CD4-positive, alpha-beta memory T cell (primary cell): ENCODE measurements around the gene RINL. TPM values are rescaled to one million over a fixed set of nuclear protein-coding genes. Genes with fewer than 3 reads are reported as not detected.
A peak's percentile ranks its signal among the peaks of the same experiment; 100 is the strongest.
"Not testable (repeated sequence)": the region's sequence is repeated elsewhere in the genome, so short reads cannot be mapped to it uniquely, and the experiment has no call there.

ENCODE experiments used
- CTCF ChIA-PET: fragments of 350-600 bp; sonication (Branson Sonifier 250); formaldehyde crosslinking; loops from one replicate; lab custom pipeline; 2021; ENCODE audit warnings: inconsistent platforms; ENCODE audit not compliant: partially characterized antibody; lab: Charles Lee
- POLR2A ChIA-PET: fragments of 350-600 bp; sonication (Branson Sonifier 250); formaldehyde crosslinking; loops from one replicate; lab custom pipeline; 2021; ENCODE audit not compliant: partially characterized antibody; lab: Charles Lee
- DNase-seq, 5 donors: peaks; one replicate each; pipeline versions ENCODE4 v3.0.0 to v3.0.0-alpha.2; 2020 to 2022; ENCODE audit warnings: mixed read lengths in 1 of 5
- H3K27ac ChIP-seq: one replicate; pipeline ENCODE4 v1.7.0; 2013; ENCODE audit warnings: low read depth, low read length
- H3K27me3 ChIP-seq: 2 replicates; pipeline ENCODE4 v1.7.0; 2013; ENCODE audit warnings: mild to moderate bottlenecking, low read length, moderate library complexity; ENCODE audit not compliant: insufficient read depth
- H3K36me3 ChIP-seq: 2 replicates; pipeline ENCODE4 v1.7.0; 2013; ENCODE audit warnings: mild to moderate bottlenecking, low read length, moderate library complexity; ENCODE audit not compliant: insufficient read depth
- H3K4me1 ChIP-seq: 2 replicates; pipeline ENCODE4 v1.7.0; 2013; ENCODE audit warnings: mild to moderate bottlenecking, low read length, moderate library complexity; ENCODE audit not compliant: insufficient read depth
- H3K4me3 ChIP-seq, 2 donors: one replicate each; pipeline ENCODE4 v1.7.0; 2013; ENCODE audit warnings: low read length in 2 of 2, mild to moderate bottlenecking in 1 of 2
- H3K9me3 ChIP-seq, 2 donors: one replicate each; pipeline ENCODE4 v1.7.0; 2013; ENCODE audit warnings: low read length in 2 of 2, control low read depth in 1 of 2; ENCODE audit not compliant: control insufficient read depth in 1 of 2
- H3K27ac Mint-ChIP-seq, 7 donors: one replicate each; pipeline ENCODE4 v1.8.0; 2020 to 2021; ENCODE audit warnings: mixed read lengths in 7 of 7, mild to moderate bottlenecking in 6 of 7, inconsistent platforms in 3 of 7, moderate library complexity in 3 of 7
- H3K27me3 Mint-ChIP-seq, 2 donors: one replicate each; pipeline ENCODE4 v1.8.0; 2020 to 2021; ENCODE audit warnings: mixed read lengths in 2 of 2
- H3K36me3 Mint-ChIP-seq, 2 donors: one replicate each; pipeline ENCODE4 v1.8.0; 2020 to 2021; ENCODE audit warnings: mixed read lengths in 2 of 2, inconsistent platforms in 1 of 2, mild to moderate bottlenecking in 1 of 2
- H3K4me1 Mint-ChIP-seq, 4 donors: one replicate each; pipeline ENCODE4 v1.8.0; 2020 to 2021; ENCODE audit warnings: mixed read lengths in 4 of 4, mild to moderate bottlenecking in 1 of 4
- H3K4me3 Mint-ChIP-seq, 8 donors: one replicate each; pipeline ENCODE4 v1.8.0; 2020 to 2021; ENCODE audit warnings: mixed read lengths in 8 of 8, mild to moderate bottlenecking in 7 of 8, moderate library complexity in 6 of 8, inconsistent platforms in 3 of 8
- H3K9me3 Mint-ChIP-seq, 8 donors: one replicate each; pipeline ENCODE4 v1.8.0; 2020 to 2021; ENCODE audit warnings: mixed read lengths in 8 of 8, mild to moderate bottlenecking in 5 of 8, inconsistent platforms in 3 of 8, moderate library complexity in 1 of 8
- intact Hi-C: fragments of 100-400 bp; cut with micrococcal nuclease; formaldehyde crosslinking; loops from one replicate; pipeline ENCODE4 v1.15.1; 2023
- polyA plus RNA-seq, 2 donors: library from polyadenylated mRNA; unstranded; fragments of 300-500 nt; fragmentation: Illumina TruSeq; gene quantifications; one replicate each; pipeline ENCODE4 v1.2.3, GENCODE V29; 2021
- total RNA-seq, 2 experiments: library from RNA; stranded (reverse); gene quantifications; one replicate each; pipeline ENCODE4 v1.2.3, GENCODE V29; 2021

RINL gene
- total and polyA plus RNA-seq, 4 experiments from 2014 or later, result 20.9 to 65.9 (median 58.8) TPM

GRCh38 chr19:38878575-38879399 lies 712 bp upstream of the RINL start:
- intact Hi-C loops, result loop anchor here (1.0 kb wide), 1 partner anchor 21 kb away; the partner anchor contains the start of genes NFKBIB and SIRT2
- ChIA-PET CTCF (interaction anchor here (0.6 to 4.6 kb wide), 13 partner anchors 9 to 476 kb away, joined by 3 to 52 read pairs (median 4); partner anchors contain the start of genes ECH1, FAM98C, MRPS12 and SARS2), POLR2A (interaction anchor here (0.6 to 3.9 kb wide), 25 partner anchors 8 to 483 kb away, joined by 3 to 43 read pairs (median 8); partner anchors contain the start of genes ECH1, EIF3K, FAM98C and MRPS12)
- H3K27ac ChIP-seq, result peak overlapping the region; percentile 89
- H3K27me3 Mint-ChIP-seq, result no peaks in the 10 kb centered on the region
- no peaks in the 10 kb centered on the region for H3K27me3 ChIP-seq
- peaks cover 2 to 23% of the 10 kb centered on the region in 2 donors for H3K36me3 Mint-ChIP-seq
- peak overlapping the region; percentile 41 to 73 for H3K4me3 ChIP-seq
- H3K4me3 Mint-ChIP-seq, result peak overlapping the region; percentile 79 to 94 (median 88)
- no peak for DNase-seq
- H3K9me3 ChIP-seq, result no peaks in the 10 kb centered on the region
- H3K4me1 Mint-ChIP-seq, result peaks cover 18 to 40% (median 28%) of the 10 kb centered on the region in 4 donors
- peaks cover 4% of the 10 kb centered on the region for H3K36me3 ChIP-seq
- H3K4me1 ChIP-seq, result peaks cover 49% of the 10 kb centered on the region
- peak overlapping the region; percentile 96 to 99 (median 97) for H3K27ac Mint-ChIP-seq
- H3K9me3 Mint-ChIP-seq, result no peaks in the 10 kb centered on the region

- no peaks in the 10 kb centered on the region for H3K9me3 ChIP-seq
- H3K36me3 Mint-ChIP-seq, result peaks cover 5 to 28% of the 10 kb centered on the region in 2 donors
- no peaks in the 10 kb centered on the region for H3K36me3 ChIP-seq
- ChIA-PET CTCF (interaction anchor here (0.8 to 4.6 kb wide), 5 partner anchors 12 to 55 kb away, joined by 3 to 52 read pairs (median 3); partner anchors contain the start of genes ECH1, MRPS12 and SARS2), POLR2A (interaction anchor here (0.5 to 3.8 kb wide), 6 partner anchors 10 to 661 kb away, joined by 3 to 30 read pairs (median 3); partner anchors contain the start of gene NFKBIB)
- no peaks in the 10 kb centered on the region for H3K9me3 Mint-ChIP-seq
- H3K4me3 ChIP-seq, result no peak overlapping the region
- no peaks in the 10 kb centered on the region for H3K27me3 Mint-ChIP-seq
- H3K4me1 ChIP-seq, result peaks cover 52% of the 10 kb centered on the region
- H3K4me3 Mint-ChIP-seq, result peak overlapping the region in 1 of 8 donors; percentile 61
- intact Hi-C loops, result no loop called here
- H3K27ac ChIP-seq, result no peak overlapping the region
- H3K4me1 Mint-ChIP-seq, result peaks cover 21 to 52% (median 36%) of the 10 kb centered on the region in 4 donors
- H3K27me3 ChIP-seq, result no peaks in the 10 kb centered on the region
- H3K27ac Mint-ChIP-seq, result peak overlapping the region in 6 of 7 donors; percentile 72 to 97 (median 84)
- no peak for DNase-seq
Measured at GRCh38 chr19:38875656-38876395, 2.2 kb downstream of the RINL start.

- not testable (repeated sequence) for H3K27ac ChIP-seq, H3K4me3 Mint-ChIP-seq
Measured at GRCh38 chr19:38873400-38873799, 4.7 kb downstream of the RINL start.

GRCh38 chr19:38870612-38871011 lies 7.5 kb downstream of the RINL start:
- intact Hi-C loops, result loop anchor here (1.0 to 2.0 kb wide), 5 partner anchors 20 to 468 kb away; partner anchors contain the start of genes ECH1, FAM98C, NFKBIB and SIRT2
- DNase-seq, result no peak
- POLR2A ChIA-PET, result interaction anchor here (0.6 to 13.6 kb wide), 14 partner anchors 8 to 467 kb away, joined by 3 to 297 read pairs (median 8); partner anchors contain the start of genes ECH1, FAM98C, HNRNPL and MRPS12
- no peaks in the 10 kb centered on the region for H3K9me3 Mint-ChIP-seq
- Histone ChIP-seq H3K4me3 (peak overlapping the region in 1 of 2 donors; percentile 60), H3K36me3 (no peaks in the 10 kb centered on the region), H3K27ac (peak overlapping the region; percentile 66), H3K4me1 (peaks cover 34% of the 10 kb centered on the region), H3K9me3 (no peaks in the 10 kb centered on the region), H3K27me3 (no peaks in the 10 kb centered on the region)
- no peaks in the 10 kb centered on the region for H3K27me3 Mint-ChIP-seq
- H3K27ac Mint-ChIP-seq, result peak overlapping the region; percentile 81 to 93 (median 90)
- peaks cover 19 to 47% (median 33%) of the 10 kb centered on the region in 4 donors for H3K4me1 Mint-ChIP-seq
- H3K36me3 Mint-ChIP-seq, result peaks cover 5 to 25% of the 10 kb centered on the region in 2 donors
- H3K4me3 Mint-ChIP-seq, result peak overlapping the region; percentile 70 to 91 (median 80)
- CTCF ChIA-PET, result interaction anchor here (1.3 to 4.5 kb wide), 6 partner anchors 8 to 101 kb away, joined by 5 to 45 read pairs (median 14); partner anchors contain the start of genes NFKBIB, RINL and SIRT2

More at GRCh38 chr19:38873400-38873799, 4.7 kb downstream of the RINL start:
- H3K36me3 ChIP-seq, H3K4me3 ChIP-seq, H3K9me3 ChIP-seq, H3K27me3 ChIP-seq, H3K9me3 Mint-ChIP-seq, intact Hi-C loops, H3K27me3 Mint-ChIP-seq, DNase-seq: not testable (repeated sequence)
- CTCF ChIA-PET, result interaction anchor here (0.7 to 2.1 kb wide), 5 partner anchors 9 to 769 kb away, joined by 3 to 11 read pairs (median 4); partner anchors contain the start of gene ECH1
- peaks cover 50% of the 10 kb centered on the region for H3K4me1 ChIP-seq
- POLR2A ChIA-PET, result interaction anchor here (1.1 to 13.6 kb wide), 2 partner anchors 23 to 31 kb away, joined by 3 to 297 read pairs; partner anchors contain the start of gene HNRNPL
- Mint-ChIP-seq H3K27ac (peak overlapping the region in 6 of 7 donors; percentile 8 to 65 (median 42)), H3K4me1 (peaks cover 26 to 59% (median 42%) of the 10 kb centered on the region in 4 donors), H3K36me3 (peaks cover 5 to 33% of the 10 kb centered on the region in 2 donors)

- peaks cover 40% of the 10 kb centered on the region for H3K4me1 ChIP-seq
- peak overlapping the region; percentile 66 for H3K27ac ChIP-seq
Measured at GRCh38 chr19:38869836-38870607, 8.1 kb downstream of the RINL start.

More at GRCh38 chr19:38869836-38870607, 8.1 kb downstream of the RINL start:
- peaks cover 23 to 53% (median 38%) of the 10 kb centered on the region in 4 donors for H3K4me1 Mint-ChIP-seq
- no peaks in the 10 kb centered on the region for H3K27me3 ChIP-seq
- H3K9me3 ChIP-seq, result no peaks in the 10 kb centered on the region
- DNase-seq, result peak; percentile 92 to 96 (median 93)
- no peaks in the 10 kb centered on the region for H3K27me3 Mint-ChIP-seq
- peak overlapping the region; percentile 88 to 94 (median 91) for H3K4me3 Mint-ChIP-seq
- H3K9me3 Mint-ChIP-seq, result peaks cover 0 to 1% (median 0%) of the 10 kb centered on the region in 8 donors
- ChIA-PET POLR2A (interaction anchor here (0.6 to 13.6 kb wide), 21 partner anchors 9 to 467 kb away, joined by 3 to 297 read pairs (median 5); partner anchors contain the start of genes ECH1, FAM98C, HNRNPL and MRPS12), CTCF (interaction anchor here (0.8 to 4.5 kb wide), 17 partner anchors 8 to 467 kb away, joined by 3 to 45 read pairs (median 8); partner anchors contain the start of genes ECH1, EIF3K, FAM98C and NFKBIB)
- intact Hi-C loops, result loop anchor here (1.0 to 2.0 kb wide), 6 partner anchors 20 to 467 kb away; partner anchors contain the start of genes ECH1, FAM98C, NFKBIB and SIRT2
- peaks cover 5 to 29% of the 10 kb centered on the region in 2 donors for H3K36me3 Mint-ChIP-seq
- H3K4me3 ChIP-seq, result peak overlapping the region; percentile 29 to 60
- no peaks in the 10 kb centered on the region for H3K36me3 ChIP-seq
- peak overlapping the region; percentile 83 to 97 (median 94) for H3K27ac Mint-ChIP-seq
